Karpas-422 (cell line): Measurements from ENCODE around the gene UGT1A7. TPM values are rescaled to one million over a fixed set of nuclear protein-coding genes. Genes with fewer than 3 reads are reported as not detected.
A peak's percentile ranks its signal among the peaks of the same experiment; 100 is the strongest.

ENCODE experiments used
- DNase-seq: peaks from one replicate; pipeline ENCODE4 v3.0.0-alpha.2; 2015
- H2AFZ ChIP-seq: fragments of 200-600 bp; sonication (generic); 2 replicates; pipeline ENCODE4 v1.6.1; 2014; ENCODE audit warnings: antibody characterized with exemption, low read length, mixed read lengths
- H3K27ac ChIP-seq: fragments of 200-600 bp; sonication (generic); 2 replicates; pipeline ENCODE4 v1.5.1; 2014; ENCODE audit warnings: mild to moderate bottlenecking, low read length, moderate library complexity
- H3K27me3 ChIP-seq: fragments of 200-600 bp; sonication (generic); 2 replicates; pipeline ENCODE4 v1.6.1; 2014; ENCODE audit warnings: low read length, mixed read lengths
- H3K36me3 ChIP-seq: fragments of 200-600 bp; sonication (generic); 2 replicates; pipeline ENCODE4 v1.6.1; 2014; ENCODE audit warnings: low read length, mixed read lengths; ENCODE audit not compliant: insufficient read depth
- H3K4me1 ChIP-seq: fragments of 200-600 bp; sonication (generic); 2 replicates; pipeline ENCODE4 v1.6.1; 2014; ENCODE audit warnings: mild to moderate bottlenecking, low read length, mixed read lengths
- H3K4me2 ChIP-seq: fragments of 200-600 bp; sonication (generic); 2 replicates; pipeline ENCODE4 v1.6.1; 2014; ENCODE audit warnings: low read length, low read depth, mild to moderate bottlenecking; ENCODE audit not compliant: poor library complexity, severe bottlenecking
- H3K4me3 ChIP-seq: fragments of 200-600 bp; sonication (generic); 2 replicates; pipeline ENCODE4 v1.5.1; 2014; ENCODE audit warnings: mild to moderate bottlenecking, antibody characterized with exemption, low read length, mixed read lengths
- H3K79me2 ChIP-seq: fragments of 200-600 bp; sonication (generic); 2 replicates; pipeline ENCODE4 v1.6.1; 2014; ENCODE audit warnings: mild to moderate bottlenecking, low read length, mixed read lengths
- H3K9ac ChIP-seq: fragments of 200-600 bp; sonication (generic); 2 replicates; pipeline ENCODE4 v1.6.0; 2014; ENCODE audit warnings: low read length
- H3K9me2 ChIP-seq: fragments of 200-600 bp; sonication (generic), shearing (Covaris generic); replicated peaks from 2 replicates; pipeline ENCODE4 v1.6.0; 2014; ENCODE audit warnings: mild to moderate bottlenecking, low read length, moderate library complexity; ENCODE audit not compliant: insufficient read depth
- H3K9me3 ChIP-seq: fragments of 300-700, 200-600 bp; sonication (generic); 2 replicates; pipeline ENCODE4 v1.6.1; 2014; ENCODE audit warnings: low read length, mixed read lengths
- H4K20me1 ChIP-seq: fragments of 200-600 bp; sonication (generic); 2 replicates; pipeline ENCODE4 v1.6.1; 2014; ENCODE audit warnings: mild to moderate bottlenecking, antibody characterized with exemption, low read length, low read depth; ENCODE audit not compliant: insufficient read depth
- total RNA-seq: library from RNA; depleted of rRNA; stranded (reverse); fragments of >200 nt; shearing (Covaris generic); gene quantifications from 2 replicates; pipeline ENCODE4 v1.2.3, GENCODE V29; 2014; ENCODE audit warnings: low replicate concordance

The UGT1A7 gene
- total RNA-seq, 1 experiment from 2014 or later, result not detected

DNA sequence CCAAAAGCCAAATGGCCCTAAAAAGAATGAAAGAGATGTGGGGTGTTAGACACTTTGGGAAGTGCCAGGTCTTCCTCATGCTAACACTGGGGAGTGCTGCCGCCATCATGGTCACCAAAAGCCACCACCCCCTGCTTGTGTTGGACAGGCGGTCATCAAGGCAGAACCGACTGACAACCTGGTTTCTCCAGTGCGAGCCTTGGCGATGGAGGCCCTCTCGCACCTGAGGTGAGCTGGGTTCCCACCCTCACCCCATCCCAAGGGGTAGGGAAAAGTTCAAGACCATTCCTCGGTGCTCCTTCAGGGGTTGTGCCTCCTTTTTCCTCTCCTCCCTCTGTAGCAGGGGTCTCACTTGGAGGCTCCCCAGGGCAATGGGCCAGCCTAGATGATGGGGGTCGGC lies 130.0 kb downstream of the UGT1A7 start:
- H3K4me1 ChIP-seq, result peaks cover 29% of the 10 kb centered on the region
- no peak overlapping the region for H3K27ac ChIP-seq
- H3K79me2 ChIP-seq, result no peaks in the 10 kb centered on the region
- H3K36me3 ChIP-seq, result no peaks in the 10 kb centered on the region
- H3K9me2 ChIP-seq, result no peaks in the 10 kb centered on the region
- no peak overlapping the region for H2AFZ ChIP-seq
- H3K4me2 ChIP-seq, result no peak overlapping the region
- no peaks in the 10 kb centered on the region for H4K20me1 ChIP-seq
- no peaks in the 10 kb centered on the region for H3K9me3 ChIP-seq
- no peak for DNase-seq
- H3K27me3 ChIP-seq, result no peaks in the 10 kb centered on the region; the same call in 1 of the 2 replicates
- H3K4me3 ChIP-seq, result no peak overlapping the region
- H3K9ac ChIP-seq, result no peak overlapping the region

GRCh38 chr2:233813236-233814055 lies 131.7 kb downstream of the UGT1A7 start:
- Histone ChIP-seq H3K4me3 (no peak overlapping the region), H3K27me3 (no peaks in the 10 kb centered on the region), H3K9ac (no peak overlapping the region), H3K27ac (no peak overlapping the region), H3K4me1 (peaks cover 34% of the 10 kb centered on the region), H3K79me2 (no peaks in the 10 kb centered on the region), H3K9me2 (no peaks in the 10 kb centered on the region), H3K9me3 (no peaks in the 10 kb centered on the region), H4K20me1 (no peaks in the 10 kb centered on the region), H2AFZ (no peak overlapping the region), H3K36me3 (no peaks in the 10 kb centered on the region), H3K4me2 (no peak overlapping the region)
- no peak for DNase-seq

DNA sequence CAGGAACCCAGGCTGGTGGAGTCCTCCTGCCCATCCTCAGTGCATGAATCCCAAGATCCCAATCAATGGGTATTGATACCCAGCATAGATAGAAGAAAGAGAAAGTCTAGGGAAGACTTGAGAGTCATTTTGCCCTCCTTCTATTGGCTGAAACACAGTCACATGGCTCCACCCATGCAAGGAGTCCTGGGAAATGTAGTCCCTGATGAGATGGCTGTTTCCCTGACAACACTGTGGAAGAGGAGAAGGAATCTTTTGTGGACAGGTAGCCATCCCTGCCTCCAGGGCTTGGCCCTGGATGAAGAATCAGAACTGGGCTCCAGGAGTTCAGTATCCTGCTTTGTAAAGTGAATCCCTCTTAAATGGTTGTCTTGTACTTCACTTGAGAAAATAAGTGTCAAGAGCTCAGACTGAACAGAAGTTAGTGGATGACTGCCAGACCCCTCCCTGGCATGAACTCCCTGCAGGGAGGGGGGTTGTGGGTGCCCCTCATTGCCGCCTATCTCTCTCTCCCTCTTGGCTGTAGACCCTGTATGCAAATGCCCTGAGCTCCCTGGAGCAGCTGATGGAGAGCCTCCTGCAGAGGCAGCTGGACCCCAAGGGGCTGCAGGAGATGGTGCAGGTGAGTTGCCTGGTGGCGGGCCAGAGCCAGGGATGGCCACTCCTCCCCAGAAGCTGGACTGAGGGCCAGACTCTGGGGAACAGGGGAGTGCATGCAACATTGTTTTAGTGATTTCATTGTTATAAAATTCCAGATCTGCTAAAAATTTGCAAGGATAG lies 132.5 kb downstream of the UGT1A7 start:
- no peaks in the 10 kb centered on the region for H3K27me3 ChIP-seq
- no peaks in the 10 kb centered on the region for H3K9me3 ChIP-seq
- H3K4me1 ChIP-seq, result peaks cover 34% of the 10 kb centered on the region
- no peak overlapping the region for H3K27ac ChIP-seq
- no peaks in the 10 kb centered on the region for H3K79me2 ChIP-seq
- no peak overlapping the region for H2AFZ ChIP-seq
- H4K20me1 ChIP-seq, result no peaks in the 10 kb centered on the region
- no peaks in the 10 kb centered on the region for H3K36me3 ChIP-seq
- peak overlapping the region; percentile 20 for H3K4me2 ChIP-seq
- H3K9ac ChIP-seq, result no peak overlapping the region
- no peak overlapping the region for H3K4me3 ChIP-seq
- H3K9me2 ChIP-seq, result no peaks in the 10 kb centered on the region
- peak; percentile 58 for DNase-seq

DNA sequence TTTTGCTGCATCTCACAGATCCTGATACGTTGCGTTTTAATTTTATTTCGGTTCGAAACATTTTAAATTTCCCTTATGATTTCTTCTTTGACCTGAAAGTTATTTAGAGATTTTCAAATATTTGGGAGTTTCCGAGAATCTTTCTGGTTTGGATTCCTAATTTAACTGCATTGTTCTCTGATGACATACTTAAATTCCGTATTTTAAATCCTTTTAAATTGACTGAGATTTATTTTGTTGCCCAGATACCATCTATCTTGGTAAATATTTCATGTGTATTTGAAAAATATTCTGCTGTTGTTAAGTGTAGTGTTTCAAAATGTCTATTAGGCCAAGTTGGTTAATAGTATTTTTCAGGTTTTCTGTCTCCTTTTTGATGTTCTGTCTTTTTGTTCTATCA lies 134.2 kb downstream of the UGT1A7 start:
- Histone ChIP-seq H4K20me1 (no peaks in the 10 kb centered on the region), H3K9me3 (no peaks in the 10 kb centered on the region)
- DNase-seq, result no peak

GRCh38 chr2:233816334-233816733 lies 134.6 kb downstream of the UGT1A7 start:
- Histone ChIP-seq H3K4me3 (no peak overlapping the region), H4K20me1 (no peaks in the 10 kb centered on the region), H2AFZ (no peak overlapping the region), H3K27me3 (no peaks in the 10 kb centered on the region), H3K27ac (no peak overlapping the region), H3K9me2 (no peaks in the 10 kb centered on the region), H3K4me2 (no peak overlapping the region), H3K4me1 (peaks cover 45% of the 10 kb centered on the region), H3K36me3 (no peaks in the 10 kb centered on the region), H3K9me3 (no peaks in the 10 kb centered on the region), H3K9ac (no peak overlapping the region), H3K79me2 (no peaks in the 10 kb centered on the region)
- DNase-seq, result no peak

More for the DNA sequence above, 134.2 kb downstream of the UGT1A7 start:
- Histone ChIP-seq H3K4me3 (no peak overlapping the region), H3K9me2 (no peaks in the 10 kb centered on the region), H3K4me1 (peaks cover 42% of the 10 kb centered on the region), H3K79me2 (no peaks in the 10 kb centered on the region), H3K27me3 (no peaks in the 10 kb centered on the region), H3K36me3 (no peaks in the 10 kb centered on the region), H3K9ac (no peak overlapping the region), H3K4me2 (no peak overlapping the region), H2AFZ (no peak overlapping the region), H3K27ac (no peak overlapping the region)

GRCh38 chr2:233816771-233817170 lies 135.1 kb downstream of the UGT1A7 start:
- H3K79me2 ChIP-seq, result no peaks in the 10 kb centered on the region
- no peaks in the 10 kb centered on the region for H3K9me2 ChIP-seq
- H3K4me1 ChIP-seq, result peaks cover 49% of the 10 kb centered on the region
- no peak overlapping the region for H3K4me2 ChIP-seq
- no peak overlapping the region for H3K27ac ChIP-seq
- no peak overlapping the region for H2AFZ ChIP-seq
- no peaks in the 10 kb centered on the region for H3K27me3 ChIP-seq
- no peak for DNase-seq
- no peak overlapping the region for H3K4me3 ChIP-seq
- H3K36me3 ChIP-seq, result no peaks in the 10 kb centered on the region
- no peak overlapping the region for H3K9ac ChIP-seq
- no peaks in the 10 kb centered on the region for H4K20me1 ChIP-seq
- no peaks in the 10 kb centered on the region for H3K9me3 ChIP-seq

DNA sequence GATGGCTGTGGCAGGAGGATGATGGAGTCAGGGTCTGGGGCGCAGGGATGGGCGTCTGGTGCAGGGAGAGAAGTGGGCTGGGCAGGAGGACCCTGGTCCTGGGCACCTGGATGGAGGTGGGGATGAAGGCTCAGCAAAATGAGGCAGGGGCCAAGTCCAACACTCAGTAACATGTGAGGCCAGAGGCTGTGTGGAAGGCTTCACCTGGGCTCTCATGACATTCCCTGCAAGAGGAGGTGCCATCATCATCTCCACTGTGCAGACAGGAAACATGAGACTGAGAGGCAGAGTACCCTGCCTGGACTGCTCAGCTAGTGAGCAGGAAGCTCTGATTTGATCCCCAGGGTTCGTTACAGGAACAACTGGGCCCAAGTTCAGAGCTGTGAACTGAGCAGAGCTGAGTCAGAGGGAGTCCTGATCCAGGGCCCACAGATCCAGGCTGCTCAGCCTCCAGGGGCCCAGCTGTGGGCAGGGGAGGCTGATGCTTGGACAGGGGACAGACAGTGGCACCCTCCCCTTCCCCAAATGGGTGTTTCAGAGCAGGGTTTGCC lies 135.7 kb downstream of the UGT1A7 start:
- Histone ChIP-seq H3K79me2 (no peaks in the 10 kb centered on the region), H3K4me3 (no peak overlapping the region), H3K9me3 (no peaks in the 10 kb centered on the region), H3K27me3 (no peaks in the 10 kb centered on the region), H3K9ac (no peak overlapping the region), H3K9me2 (no peaks in the 10 kb centered on the region), H4K20me1 (no peaks in the 10 kb centered on the region), H2AFZ (no peak overlapping the region), H3K27ac (no peak overlapping the region), H3K4me1 (peaks cover 53% of the 10 kb centered on the region), H3K4me2 (no peak overlapping the region), H3K36me3 (no peaks in the 10 kb centered on the region)
- no peak for DNase-seq

DNA sequence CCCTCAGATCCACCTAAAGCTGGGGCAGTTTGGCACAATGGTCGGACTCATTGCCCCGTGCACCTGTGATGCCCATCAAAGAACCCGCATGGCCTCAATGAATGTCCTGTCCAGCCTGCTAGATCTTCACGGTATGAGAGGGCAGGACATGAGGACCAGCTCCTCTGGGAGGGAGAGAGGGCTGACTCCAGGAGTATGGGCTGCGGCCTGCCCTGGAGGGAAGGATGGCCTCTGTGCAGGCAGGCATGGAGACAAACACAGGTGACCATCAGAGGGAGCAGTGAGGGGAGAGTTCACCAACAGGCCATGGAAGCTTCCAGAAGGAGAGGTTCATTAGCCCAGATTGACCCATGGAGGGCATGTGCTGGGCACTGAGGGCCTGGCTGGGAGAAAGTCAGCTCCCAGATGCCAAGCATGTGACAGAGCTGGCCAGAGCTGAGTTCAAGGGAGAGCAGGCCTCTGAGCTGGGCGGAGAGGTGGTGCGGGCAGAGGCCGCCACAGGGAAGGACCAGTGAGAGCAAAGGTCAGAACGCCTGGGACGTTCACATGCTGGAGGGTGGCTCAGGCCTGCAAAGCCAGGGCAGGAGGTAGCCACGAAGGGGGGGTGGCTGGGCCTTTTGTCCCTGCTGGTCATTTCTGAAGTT lies 136.4 kb downstream of the UGT1A7 start:
- Histone ChIP-seq H3K4me3 (no peak overlapping the region), H3K4me1 (peaks cover 59% of the 10 kb centered on the region), H2AFZ (no peak overlapping the region), H3K79me2 (no peaks in the 10 kb centered on the region), H3K27me3 (no peaks in the 10 kb centered on the region), H3K9me3 (no peaks in the 10 kb centered on the region), H4K20me1 (no peaks in the 10 kb centered on the region), H3K9ac (no peak overlapping the region), H3K4me2 (no peak overlapping the region), H3K36me3 (no peaks in the 10 kb centered on the region), H3K27ac (no peak overlapping the region), H3K9me2 (no peaks in the 10 kb centered on the region)
- no peak for DNase-seq
